Activated CD8-positive, alpha-beta memory T cell treated with anti-CD3 and anti-CD28 coated beads for 48 hours (primary cell): ENCODE data around the gene BACH1.
"Not testable (repeated sequence)": the region's sequence is repeated elsewhere in the genome, so short reads cannot be mapped to it uniquely, and the experiment has no call there.

ENCODE experiments used
- DNase-seq, 3 experiments: peaks; one replicate each; pipeline ENCODE4 v3.0.0-alpha.2; 2020; ENCODE audit warnings: low read depth in 2 of 3, low spot score in 2 of 3

BACH1 gene

DNA sequence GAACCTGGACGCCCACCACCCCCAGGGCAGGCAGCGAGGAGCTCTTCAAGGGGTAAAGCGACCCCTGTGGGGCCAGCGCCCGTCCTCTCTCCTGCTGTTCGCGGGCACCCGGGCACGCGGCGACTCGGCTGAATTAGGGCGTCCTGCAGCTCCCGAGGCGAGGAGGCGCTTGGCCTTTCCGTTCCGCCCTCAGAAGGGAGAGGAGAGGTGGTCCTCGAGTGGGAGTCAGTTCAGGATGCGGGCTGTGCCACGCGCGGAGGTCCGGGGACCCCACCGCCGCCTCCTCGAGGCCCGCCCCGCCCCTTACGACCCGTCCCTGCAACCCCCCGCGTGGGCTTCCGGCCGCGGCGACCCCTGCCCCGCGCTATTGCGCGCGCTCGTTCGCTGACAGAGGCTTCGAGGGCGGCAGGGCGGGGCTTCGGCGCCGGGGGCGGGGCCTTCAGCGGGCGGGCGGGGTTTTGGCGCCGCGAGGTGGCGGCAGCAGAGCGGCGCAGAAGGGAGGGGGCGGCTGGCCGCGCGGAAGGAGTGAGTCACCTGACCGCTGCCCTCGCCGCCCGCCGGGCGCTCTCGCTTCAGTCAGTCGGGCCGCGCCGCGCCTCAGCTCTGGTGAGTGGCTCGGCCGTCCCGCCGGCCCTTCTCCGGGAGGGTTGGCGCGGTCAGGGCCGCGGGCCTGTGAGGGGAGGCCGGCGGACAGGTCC lies at the start of gene BACH1:
Gene BACH1, plus strand, starts transcription at position 575 of the 698 bp plus-strand sequence. CDS start 22,359 bp downstream, outside the sequence.
- peak; percentile 68 to 84 (median 83) for DNase-seq

DNA sequence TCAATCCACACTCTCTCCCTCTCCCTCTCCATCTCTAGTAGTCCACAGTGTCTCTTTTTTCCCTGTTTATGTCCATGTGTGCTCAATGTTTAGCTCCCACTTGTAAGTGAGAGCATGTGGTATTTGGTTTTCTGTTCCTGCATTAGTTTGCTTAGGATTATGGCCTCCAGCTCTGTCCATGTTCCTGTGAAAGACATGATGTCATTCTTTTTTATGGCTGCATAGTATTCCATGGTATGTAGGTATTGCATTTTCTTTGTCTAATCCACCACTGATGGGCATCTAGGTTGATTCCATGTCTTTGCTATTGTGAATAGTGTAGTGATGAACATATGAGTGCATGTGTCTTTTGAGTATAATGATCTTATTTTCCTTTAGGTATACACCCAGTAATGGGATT lies 49.4 kb upstream of the BACH1 start:
- DNase-seq = not testable (repeated sequence)

DNA sequence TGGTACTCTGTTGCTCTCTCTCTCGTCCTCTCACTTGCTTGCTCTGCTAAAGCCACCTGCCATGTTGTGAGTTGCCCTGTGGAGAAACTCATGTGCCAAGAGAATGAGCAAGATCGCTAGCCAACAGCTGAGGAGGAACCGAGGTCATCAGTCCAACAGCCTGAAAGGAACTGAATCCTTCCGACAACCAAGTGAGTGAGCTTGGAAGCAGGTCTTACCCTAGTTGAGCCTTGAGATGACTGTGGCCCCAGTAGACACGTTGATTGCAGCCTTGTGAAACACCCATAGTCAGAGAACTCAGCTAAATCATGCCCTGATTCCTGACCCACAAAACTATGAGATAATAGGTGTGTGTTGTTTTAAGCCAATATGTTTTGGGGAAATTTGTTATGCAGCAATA lies 48.1 kb upstream of the BACH1 start:
- no peak for DNase-seq

DNA sequence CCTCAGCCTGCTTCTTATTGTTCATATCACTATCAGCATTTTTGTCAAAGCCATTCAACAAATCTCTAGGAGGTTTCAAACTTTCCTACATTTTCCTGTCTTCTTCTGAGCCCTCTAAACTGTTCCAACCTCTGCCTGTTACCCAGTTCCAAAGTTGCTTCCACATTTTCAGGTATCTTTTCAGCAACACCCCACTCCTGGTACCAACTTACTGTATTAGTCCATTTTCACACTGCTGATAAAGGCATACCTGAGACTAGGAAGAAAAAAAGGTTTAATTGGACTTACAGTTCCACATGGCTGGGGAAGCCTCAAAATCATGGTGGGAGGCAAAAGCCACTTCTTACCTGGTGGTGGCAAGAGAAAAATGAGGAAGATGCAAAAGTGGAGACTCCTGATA lies 44.9 kb upstream of the BACH1 start:
- DNase-seq = not testable (repeated sequence)

DNA sequence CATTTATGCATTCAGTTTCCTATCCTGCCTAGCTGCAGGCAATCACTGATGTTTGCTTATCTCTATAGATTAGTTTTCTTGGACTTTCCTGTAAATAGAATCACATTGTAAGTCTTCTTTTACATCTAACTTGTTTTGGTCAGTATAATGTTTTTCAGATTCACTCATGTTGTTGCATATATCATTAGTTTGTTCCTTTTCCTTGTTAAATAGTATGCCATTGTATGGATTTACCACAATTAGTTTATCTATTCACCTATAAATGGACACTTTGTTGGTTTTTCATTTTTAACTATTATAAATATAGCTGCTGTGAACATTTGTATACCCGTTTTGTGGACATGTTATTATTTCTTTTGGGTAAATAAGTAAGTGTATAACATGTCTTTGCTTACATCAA lies 44.2 kb upstream of the BACH1 start:
- no peak for DNase-seq

DNA sequence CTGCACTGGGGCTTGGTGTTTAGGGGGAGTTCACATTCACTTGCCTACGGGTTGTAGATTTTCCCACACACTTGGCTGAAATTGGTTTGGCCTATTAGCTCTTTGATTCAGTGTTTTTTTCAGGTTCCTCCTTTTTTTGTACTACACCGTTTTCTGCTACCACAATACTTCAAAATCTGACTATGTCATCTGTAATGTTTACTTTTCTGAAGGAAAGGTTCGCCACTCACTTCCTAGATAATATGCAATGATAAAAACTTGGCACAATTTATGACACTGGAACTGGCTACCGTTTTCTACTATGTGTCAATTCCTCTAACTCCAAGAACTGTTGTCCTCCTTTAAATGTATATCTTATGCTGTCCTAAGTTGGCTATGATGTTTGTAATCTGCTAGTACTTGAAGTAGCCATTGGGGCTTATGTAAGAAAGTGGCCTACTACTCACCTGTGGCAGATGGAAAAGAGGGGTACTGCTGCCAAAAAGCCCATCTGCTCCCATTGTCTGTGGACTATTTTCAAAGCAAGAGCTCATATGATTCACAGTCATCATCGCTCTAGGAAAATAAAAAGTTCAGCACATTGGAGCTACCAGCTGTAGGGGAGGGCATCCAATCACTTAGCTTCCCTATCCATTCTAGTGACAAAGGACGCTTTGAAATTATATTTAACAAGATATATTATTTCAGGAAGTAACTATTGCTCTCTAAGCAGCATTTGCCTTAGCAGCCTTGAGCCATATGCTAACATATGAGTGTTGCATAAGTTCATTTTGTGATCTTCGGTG lies 42.4 kb upstream of the BACH1 start:
- DNase-seq = no peak

DNA sequence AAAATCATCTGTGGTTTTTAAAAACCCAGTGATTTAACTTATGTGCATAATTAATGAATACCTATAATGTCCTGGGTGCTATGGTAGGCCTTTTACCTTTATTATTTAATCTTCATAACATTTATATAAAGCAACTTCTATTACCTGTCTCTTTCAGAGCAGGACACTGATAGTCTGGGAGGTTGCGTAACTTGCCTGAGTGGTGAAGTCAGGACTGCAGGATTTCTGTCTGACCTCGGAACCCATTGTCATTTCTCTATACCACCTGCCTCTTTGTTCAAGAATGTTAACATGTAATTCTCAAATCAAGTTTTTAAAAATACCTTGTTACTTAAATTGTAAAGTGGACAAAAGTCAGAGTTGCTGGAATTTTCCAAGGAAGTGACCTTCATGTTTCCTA lies 41.0 kb upstream of the BACH1 start:
- DNase-seq = no peak

DNA sequence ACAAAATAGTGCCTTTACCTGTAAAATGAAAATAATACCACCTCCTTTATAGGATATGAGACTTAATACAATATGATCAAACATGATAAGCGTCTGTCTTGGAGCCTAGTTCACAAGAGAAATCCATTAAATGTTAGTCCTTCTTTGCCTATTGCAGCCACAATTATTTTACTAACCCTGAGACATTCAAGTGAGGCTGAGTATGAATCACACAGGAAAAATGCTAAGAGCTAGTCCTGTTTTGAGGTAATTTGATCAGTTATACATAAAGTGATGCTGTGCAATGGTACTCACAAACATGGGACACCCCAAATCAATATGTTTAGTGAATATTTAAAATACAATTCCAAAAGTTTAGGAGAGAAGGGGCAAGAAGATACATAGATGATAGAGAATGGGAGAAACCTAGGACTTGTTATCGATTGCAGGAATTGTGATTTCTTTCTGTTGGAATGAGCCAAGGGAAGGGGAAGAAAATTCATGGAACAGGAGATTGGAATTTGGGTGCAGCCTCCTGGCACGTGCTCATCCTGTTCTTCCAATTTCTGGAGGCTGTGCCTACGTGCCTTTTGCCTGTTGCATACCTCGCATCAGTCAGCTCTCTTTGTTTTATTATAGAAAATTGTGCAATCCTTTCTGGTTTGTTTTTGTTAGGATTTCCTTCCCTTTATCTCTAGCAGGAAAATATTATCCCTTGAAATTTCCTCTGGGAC lies 39.9 kb upstream of the BACH1 start:
- DNase-seq = no peak

DNA sequence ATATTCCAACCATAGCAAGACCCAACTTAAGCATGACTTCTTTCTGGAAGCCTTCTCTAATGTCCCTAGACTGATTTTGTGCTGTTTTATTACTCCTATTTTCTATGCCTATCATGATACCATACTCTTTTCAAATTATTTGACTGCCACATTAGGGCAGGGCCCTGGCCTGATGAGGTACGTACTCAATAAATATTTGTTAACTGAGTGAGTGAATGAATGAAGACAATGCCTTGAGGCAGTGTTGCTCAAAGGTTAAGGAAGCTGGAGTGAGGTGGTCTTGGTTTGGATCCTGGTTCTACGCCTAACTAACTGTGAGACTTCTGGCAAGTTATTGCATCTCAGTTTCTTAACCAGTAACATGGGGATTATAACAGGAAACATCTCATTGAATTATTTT lies 38.3 kb upstream of the BACH1 start:
- DNase-seq = no peak

DNA sequence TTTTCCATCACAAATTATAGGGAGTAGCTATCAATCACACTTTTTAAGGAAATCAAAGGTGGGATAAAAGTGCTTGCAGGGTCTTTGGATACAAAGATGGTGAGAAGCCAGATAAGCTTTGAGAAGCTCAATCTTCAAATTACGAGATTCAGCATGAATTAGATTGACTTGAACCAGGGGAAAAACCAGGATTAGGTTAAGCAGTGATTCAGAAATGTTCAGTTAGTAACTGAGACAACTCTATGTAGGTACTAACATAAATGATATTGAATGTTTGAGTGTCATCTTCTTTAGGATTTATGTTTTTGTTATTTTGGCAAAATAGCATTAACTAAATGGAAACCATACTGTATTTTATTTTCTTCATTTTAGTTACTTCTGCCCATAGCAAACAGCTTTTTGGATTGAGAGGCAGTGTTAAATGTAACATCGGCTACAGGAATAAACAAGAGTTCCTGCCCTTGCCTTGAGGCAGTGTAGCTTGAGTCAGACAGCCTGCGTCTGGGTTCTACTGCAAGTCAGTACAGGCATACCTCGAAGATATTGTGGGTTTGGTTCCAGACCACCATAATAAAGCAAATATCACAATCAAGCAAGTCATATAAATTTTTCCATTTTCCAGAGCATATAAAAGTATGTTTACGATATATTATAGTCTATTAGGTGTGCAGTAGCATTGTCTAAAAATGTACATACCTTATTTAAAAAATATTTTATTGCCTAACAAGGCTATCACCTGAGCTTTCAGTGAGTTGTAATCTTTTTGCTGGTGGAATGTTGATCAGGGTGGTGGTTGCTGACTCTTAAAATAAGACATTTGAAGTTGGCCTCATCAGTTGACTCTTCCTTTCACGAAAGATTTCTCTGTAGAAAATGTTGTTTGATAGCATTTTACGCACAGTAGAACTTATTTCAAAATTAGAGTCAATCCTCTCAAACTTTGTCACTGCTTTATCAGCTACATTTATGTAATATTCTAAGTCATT lies 36.9 kb upstream of the BACH1 start:
- no peak for DNase-seq

DNA sequence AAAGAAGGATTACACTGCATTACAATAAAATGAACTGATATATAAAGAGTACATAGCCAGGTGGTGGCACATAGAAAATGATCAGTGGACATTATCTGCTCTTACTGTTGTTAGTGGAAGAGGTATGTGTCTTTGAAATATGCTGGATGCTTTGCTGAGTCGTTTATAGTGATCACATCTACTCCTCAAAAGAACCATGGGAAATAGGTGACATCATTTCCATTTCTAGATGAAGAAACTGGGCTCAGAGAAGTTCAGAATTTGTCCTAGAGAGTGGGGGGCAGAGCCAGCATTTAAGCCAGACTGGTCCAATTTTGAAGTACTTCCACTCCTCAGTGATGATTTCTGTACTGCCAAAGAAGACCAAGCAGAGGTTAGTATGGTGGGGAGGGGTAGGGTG lies 34.0 kb upstream of the BACH1 start:
- no peak for DNase-seq

DNA sequence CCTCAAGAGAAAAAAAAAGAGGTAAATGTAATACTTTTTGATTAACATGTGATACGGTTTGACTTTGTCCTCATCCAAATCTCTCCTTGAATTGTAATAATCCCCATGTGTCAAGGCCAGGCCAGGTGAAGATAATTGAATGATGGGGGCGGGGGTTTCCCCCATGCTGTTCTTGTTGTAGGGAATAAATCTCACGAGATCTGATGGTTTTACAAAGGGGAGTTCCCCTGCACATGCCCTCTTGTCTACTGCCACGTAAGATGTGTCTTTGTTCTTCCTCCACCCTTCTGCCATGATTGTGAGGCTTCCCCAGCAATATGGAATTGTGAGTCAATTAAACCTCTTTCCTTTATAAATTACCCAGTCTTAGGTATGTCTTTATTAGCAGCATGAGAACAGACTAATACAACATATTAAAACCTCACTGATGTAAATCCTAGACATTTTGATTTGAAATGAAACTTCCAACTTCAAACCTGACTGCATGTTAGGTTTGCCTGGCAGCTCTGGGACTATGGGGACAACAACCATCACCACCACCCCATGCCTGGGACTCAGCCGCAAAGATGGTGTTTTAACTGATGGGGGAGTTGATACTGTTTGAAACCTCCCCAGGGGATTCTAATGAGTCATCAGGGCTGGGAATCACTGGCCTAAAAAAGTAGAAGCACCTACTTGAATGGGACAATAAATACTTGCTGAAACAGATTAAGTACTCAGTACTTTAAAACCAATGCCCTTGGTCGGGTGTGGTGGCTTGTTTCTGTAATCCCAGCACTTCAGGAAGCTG lies 32.8 kb upstream of the BACH1 start:
- DNase-seq = no peak

DNA sequence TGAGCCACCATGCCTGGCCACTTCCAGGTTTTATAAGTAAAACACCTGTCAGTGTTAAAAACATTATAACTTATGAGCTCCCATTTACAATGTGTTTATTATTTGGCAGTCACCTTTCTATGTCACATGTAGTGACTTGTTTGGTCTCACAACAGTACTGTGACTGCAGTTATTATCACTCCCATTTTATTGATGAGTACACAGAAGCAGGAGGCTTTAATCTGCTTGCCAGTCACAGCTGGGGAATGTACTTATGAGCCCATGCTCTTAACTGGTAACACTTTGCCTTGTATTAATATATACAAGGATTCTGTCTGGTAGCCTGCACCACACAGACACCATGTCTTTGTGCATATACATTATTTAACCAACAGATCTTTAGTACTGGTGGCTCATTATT lies 31.1 kb upstream of the BACH1 start:
- no peak for DNase-seq

DNA sequence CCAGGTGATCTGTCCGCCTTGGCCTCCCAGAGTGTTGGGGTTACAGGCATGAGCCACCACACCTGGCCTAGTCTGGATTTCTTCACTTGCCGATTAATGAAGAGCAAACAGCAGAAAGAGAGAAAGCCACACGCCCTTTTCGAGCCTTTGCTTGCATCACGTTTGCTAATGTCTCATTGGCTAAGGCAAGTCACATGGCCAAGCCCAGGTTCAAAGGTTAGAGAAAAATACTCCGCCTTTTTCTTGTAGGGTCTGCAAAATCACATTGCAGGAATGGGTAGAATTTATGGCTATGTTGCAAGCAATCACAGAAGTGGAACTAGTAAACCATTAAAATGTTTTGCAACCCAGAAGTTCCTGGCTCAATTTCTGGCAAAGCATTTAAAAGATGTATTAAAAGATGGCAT lies 26.8 kb upstream of the BACH1 start:
- no peak for DNase-seq

DNA sequence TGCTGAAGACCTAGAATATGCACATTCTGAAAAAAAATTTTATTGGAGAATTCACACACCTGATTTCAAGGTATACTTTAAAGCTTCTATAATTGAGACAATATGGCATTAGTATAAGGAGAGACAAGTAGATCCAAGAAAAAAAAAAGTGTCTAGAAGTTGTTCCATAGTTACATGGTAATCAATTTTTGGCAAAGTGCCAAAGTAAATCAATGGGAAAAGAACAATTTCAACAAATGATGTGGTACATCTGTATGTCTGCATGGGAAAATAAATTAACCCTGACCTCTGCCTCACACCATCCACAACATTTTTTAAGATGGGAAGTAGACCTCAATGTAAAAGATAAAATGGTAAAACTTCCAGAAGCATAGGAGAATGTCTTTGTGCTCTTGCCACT lies 21.3 kb upstream of the BACH1 start:
- DNase-seq = no peak

DNA sequence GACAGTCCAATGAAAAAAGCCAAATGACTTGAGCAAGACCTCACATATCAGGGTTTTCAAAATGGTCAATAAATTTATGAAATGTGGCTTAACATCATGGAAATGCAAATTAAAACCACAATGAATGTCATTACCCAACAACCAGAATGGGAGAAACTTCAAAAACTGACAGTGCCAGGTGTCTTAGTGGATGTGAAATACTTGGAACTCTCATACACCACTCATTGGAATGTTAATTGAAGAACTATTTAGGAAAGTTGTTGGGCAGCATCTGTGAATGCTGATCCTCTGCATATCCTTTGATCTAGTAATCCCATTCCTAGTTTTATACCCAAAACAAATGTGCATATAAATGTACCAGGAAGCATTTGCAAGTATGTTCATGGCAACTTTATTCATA lies 19.2 kb upstream of the BACH1 start:
- DNase-seq = no peak

DNA sequence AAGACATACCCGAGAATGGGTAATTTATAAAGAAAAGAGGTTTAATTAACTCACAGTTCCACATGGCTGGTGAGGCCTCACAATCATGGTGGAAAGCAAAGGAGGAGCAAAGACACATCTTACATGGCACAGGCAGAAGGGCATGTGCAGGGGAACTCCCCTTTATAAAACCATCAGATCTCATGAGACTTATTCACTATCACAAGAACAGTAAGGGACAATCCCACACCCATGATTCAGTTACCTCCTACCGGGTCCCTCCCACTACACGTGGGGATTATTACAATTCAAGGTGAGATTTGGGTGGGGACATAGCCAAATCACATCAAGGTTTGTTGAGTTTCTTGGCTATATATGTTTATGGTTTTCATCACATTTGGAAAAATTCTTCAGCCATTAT lies 16.9 kb upstream of the BACH1 start:
- DNase-seq = not testable (repeated sequence)

DNA sequence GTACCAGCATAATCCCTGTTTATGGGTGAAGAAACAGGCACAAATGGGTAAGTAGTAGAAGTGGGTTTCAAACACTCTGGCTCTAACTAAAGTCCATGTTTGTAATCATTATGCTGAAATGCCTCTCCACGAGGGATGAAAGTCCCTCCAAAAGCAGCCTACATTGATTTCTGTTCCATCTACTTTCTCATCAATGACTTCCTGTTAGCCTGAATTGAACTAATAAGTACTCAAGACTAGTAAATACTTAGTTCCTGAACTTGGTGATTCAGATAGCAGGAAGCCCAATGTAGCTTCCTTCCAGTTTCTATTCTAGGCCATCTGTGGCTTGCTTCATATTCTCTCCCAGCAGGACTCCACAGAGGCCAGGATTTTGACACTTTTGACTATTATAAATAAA lies 11.3 kb upstream of the BACH1 start:
- no peak for DNase-seq

DNA sequence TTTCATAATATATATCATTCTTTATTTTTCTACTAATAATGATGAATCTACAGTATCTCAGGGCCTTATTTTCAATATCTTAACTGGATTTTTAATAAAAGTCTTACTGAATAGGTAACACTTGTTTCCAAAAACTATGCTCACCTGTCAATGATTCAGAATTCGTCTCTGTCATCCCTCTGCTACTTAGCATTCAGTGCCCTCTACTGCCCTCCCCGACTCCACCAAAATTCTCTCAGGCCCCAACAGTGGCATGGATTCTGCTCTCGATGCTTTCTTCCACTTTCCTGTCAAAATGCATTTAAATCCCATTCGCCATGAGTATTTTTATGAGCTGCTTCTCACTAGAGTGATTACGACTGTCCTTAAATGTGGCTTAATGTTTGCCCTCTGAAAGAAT lies 10.5 kb upstream of the BACH1 start:
- DNase-seq = no peak

DNA sequence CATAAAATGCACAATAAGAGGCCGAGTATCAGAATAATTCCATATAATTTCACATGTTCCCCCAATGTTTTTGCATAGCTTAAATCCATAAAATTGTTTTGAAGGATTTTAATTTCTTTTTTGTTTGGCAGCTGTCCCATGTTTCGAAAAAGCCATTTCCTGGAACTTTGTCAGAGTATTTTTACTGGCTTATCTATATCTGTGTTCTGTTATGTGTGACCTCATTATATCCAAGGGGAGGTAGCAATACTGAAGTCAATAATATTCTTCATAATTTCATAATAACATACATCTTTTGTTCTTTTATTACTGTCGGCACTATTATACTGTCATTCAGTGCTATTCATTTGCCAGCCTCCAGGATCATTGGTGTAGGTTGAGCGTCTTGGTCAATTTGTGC lies 9.4 kb upstream of the BACH1 start:
- no peak for DNase-seq
